Suprapubic skin (tissue), 4 donors: ENCODE data around the gene MMP2.

ENCODE experiments used
- EP300 ChIP-seq: sonication (generic); formaldehyde crosslinking; IDR thresholded peaks from one replicate; pipeline ENCODE4 v1.6.1; 2017; ENCODE audit warnings: antibody characterized with exemption
- POLR2A ChIP-seq, 2 donors: fragments of 450-650 bp; IDR thresholded peaks; one replicate each; pipeline ENCODE4 v1.6.1; 2017; ENCODE audit warnings: antibody characterized with exemption in 2 of 2, mild to moderate bottlenecking in 2 of 2, moderate library complexity in 2 of 2
- POLR2AphosphoS5 ChIP-seq, 3 donors: sonication (generic); formaldehyde crosslinking; IDR thresholded peaks; one replicate each; pipeline ENCODE4 v1.6.1; 2017; ENCODE audit warnings: antibody characterized with exemption in 3 of 3
- TF ChIP-seq, protein P1 (sequence below), 2 donors: fragments of 200-600 bp in 1 of 2; fragments of 450-650 bp in 1 of 2; sonication (generic) in 1 of 2; IDR thresholded peaks; one replicate each; pipeline ENCODE4 v1.5.1; 2016 to 2019; ENCODE audit warnings: antibody characterized with exemption in 2 of 2, mild to moderate bottlenecking in 1 of 2, moderate library complexity in 1 of 2

DNA sequence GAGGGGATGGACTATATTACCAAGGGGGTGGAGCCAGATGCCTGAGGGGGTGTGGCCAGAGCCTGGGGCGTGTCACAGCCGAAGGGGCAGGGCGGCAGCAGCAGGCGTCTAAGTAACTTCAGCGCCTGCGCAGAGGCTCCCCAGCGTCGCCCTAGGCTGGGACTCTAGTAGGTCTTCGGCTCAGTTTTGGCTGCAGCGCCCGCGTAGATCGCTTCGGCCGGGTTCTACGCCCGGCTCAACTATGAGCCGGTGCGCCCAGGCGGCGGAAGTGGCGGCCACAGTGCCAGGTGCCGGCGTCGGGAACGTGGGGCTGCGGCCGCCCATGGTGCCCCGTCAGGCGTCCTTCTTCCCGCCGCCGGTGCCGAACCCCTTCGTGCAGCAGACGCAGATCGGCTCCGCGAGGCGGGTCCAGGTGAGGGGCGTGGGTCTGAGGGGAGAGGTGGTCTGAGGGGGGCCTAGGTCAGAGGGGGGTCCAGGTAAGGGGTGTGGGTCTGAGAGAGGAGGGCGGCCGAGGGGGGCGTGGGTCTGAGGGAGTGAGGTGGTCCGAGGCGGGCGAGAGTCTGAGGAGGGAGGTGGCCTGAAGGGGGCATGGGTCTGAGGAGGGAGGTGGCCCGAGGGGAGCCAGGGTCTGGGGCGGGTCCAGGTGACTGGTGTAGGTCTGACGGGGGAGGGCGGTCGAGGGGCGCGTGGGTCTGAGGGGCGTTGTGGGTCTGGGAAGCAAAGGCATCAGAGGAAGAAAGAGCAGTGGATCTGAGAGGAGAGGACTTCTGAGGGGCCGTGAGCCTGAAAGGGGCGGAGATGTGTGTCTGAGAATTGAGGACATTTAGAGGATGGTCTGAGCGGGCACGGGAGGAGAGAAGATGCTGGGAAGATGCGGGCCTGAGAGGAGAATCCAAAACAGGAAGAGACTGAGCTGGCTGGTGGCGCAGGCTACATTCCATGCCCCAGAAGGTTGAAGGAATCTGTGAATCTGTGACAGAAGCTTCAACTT, 30.2 kb downstream of the MMP2 start, which contains the start of gene LPCAT2:
- TF ChIP-seq, protein P1, sequence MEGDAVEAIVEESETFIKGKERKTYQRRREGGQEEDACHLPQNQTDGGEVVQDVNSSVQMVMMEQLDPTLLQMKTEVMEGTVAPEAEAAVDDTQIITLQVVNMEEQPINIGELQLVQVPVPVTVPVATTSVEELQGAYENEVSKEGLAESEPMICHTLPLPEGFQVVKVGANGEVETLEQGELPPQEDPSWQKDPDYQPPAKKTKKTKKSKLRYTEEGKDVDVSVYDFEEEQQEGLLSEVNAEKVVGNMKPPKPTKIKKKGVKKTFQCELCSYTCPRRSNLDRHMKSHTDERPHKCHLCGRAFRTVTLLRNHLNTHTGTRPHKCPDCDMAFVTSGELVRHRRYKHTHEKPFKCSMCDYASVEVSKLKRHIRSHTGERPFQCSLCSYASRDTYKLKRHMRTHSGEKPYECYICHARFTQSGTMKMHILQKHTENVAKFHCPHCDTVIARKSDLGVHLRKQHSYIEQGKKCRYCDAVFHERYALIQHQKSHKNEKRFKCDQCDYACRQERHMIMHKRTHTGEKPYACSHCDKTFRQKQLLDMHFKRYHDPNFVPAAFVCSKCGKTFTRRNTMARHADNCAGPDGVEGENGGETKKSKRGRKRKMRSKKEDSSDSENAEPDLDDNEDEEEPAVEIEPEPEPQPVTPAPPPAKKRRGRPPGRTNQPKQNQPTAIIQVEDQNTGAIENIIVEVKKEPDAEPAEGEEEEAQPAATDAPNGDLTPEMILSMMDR (IDR thresholded peaks at IDR 0.05): no peak
- peak in 1 of 3 donors; percentile 50 for TF ChIP-seq POLR2AphosphoS5 (IDR thresholded peaks at IDR 0.05)
- no peak for TF ChIP-seq EP300
- TF ChIP-seq POLR2A (IDR thresholded peaks at IDR 0.05): no peak
